ENCODE measurements around the gene SLC12A4.

DNA sequence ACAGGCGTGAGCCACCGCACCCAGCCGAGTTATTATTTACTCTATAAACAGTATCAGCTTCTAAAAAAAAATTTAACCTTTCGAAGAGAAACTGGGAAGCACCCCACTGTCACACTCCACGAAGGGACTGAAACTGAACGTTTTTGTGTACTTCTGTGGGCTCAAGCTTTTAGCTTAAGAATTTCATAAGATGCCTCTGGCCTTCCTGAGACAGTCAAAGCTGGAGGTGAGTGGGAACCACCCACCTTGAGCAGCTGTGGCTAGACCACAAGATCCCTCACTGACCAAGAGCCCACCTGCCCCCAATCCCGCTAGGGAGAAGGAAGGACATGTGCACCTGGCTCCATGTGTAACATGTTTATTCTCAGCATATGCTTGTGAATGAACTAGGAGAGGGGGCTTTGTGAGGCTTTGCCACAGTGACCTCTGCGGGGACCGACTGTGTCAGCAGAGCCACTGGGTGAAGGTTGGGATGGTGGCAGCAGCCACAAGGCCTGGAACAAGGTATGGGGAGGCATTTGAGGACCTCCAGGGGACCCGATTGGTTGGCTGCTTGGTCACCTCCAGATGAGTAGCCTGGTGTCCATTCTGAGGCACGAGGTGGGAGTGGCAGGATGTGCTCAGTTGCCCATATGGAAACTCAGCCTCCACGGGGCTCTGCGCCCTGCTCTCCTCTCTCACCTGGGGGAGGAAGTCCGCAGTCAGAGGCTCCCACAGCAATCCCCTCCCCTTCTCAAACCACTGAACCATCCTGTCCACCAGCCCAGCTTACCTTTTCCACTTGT lies 7.1 kb upstream of the SLC12A4 start:
- TF ChIP-seq, protein P1, sequence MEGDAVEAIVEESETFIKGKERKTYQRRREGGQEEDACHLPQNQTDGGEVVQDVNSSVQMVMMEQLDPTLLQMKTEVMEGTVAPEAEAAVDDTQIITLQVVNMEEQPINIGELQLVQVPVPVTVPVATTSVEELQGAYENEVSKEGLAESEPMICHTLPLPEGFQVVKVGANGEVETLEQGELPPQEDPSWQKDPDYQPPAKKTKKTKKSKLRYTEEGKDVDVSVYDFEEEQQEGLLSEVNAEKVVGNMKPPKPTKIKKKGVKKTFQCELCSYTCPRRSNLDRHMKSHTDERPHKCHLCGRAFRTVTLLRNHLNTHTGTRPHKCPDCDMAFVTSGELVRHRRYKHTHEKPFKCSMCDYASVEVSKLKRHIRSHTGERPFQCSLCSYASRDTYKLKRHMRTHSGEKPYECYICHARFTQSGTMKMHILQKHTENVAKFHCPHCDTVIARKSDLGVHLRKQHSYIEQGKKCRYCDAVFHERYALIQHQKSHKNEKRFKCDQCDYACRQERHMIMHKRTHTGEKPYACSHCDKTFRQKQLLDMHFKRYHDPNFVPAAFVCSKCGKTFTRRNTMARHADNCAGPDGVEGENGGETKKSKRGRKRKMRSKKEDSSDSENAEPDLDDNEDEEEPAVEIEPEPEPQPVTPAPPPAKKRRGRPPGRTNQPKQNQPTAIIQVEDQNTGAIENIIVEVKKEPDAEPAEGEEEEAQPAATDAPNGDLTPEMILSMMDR (IDR thresholded peaks at IDR 0.05; ENCODE audit: insufficient read depth, low read length) = no peak
- TF ChIP-seq POLR2AphosphoS5 (IDR thresholded peaks at IDR 0.05; ENCODE audit: low read depth) = no peak
- TF ChIP-seq, protein P2, sequence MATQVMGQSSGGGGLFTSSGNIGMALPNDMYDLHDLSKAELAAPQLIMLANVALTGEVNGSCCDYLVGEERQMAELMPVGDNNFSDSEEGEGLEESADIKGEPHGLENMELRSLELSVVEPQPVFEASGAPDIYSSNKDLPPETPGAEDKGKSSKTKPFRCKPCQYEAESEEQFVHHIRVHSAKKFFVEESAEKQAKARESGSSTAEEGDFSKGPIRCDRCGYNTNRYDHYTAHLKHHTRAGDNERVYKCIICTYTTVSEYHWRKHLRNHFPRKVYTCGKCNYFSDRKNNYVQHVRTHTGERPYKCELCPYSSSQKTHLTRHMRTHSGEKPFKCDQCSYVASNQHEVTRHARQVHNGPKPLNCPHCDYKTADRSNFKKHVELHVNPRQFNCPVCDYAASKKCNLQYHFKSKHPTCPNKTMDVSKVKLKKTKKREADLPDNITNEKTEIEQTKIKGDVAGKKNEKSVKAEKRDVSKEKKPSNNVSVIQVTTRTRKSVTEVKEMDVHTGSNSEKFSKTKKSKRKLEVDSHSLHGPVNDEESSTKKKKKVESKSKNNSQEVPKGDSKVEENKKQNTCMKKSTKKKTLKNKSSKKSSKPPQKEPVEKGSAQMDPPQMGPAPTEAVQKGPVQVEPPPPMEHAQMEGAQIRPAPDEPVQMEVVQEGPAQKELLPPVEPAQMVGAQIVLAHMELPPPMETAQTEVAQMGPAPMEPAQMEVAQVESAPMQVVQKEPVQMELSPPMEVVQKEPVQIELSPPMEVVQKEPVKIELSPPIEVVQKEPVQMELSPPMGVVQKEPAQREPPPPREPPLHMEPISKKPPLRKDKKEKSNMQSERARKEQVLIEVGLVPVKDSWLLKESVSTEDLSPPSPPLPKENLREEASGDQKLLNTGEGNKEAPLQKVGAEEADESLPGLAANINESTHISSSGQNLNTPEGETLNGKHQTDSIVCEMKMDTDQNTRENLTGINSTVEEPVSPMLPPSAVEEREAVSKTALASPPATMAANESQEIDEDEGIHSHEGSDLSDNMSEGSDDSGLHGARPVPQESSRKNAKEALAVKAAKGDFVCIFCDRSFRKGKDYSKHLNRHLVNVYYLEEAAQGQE (IDR thresholded peaks at IDR 0.05; ENCODE audit: insufficient replicate concordance, low read depth) = no peak
- no peak for TF ChIP-seq SPI1 (IDR thresholded peaks at IDR 0.05; ENCODE audit: borderline replicate concordance, low read depth)
- TF ChIP-seq GABPA (IDR thresholded peaks at IDR 0.05; ENCODE audit: low read depth) = no peak

All from HL-60 (cell line).